Pulmonary artery endothelial cell (primary cell): ENCODE results near the gene NKAIN4. TPM values are rescaled to one million over a fixed set of nuclear protein-coding genes. Genes with fewer than 3 reads are reported as not detected.

Experiments
- DNase-seq: peaks from one replicate; pipeline ENCODE4 v3.0.0-alpha.2; 2011; ENCODE audit warnings: low read depth, low spot score
- total RNA-seq: library from RNA; depleted of rRNA; stranded (reverse); fragments of >200 nt; gene quantifications from 2 replicates; pipeline ENCODE4 v1.2.3, GENCODE V29; 2014

NKAIN4 gene
- total RNA-seq, 1 donor from 2014 or later, result not detected

DNA sequence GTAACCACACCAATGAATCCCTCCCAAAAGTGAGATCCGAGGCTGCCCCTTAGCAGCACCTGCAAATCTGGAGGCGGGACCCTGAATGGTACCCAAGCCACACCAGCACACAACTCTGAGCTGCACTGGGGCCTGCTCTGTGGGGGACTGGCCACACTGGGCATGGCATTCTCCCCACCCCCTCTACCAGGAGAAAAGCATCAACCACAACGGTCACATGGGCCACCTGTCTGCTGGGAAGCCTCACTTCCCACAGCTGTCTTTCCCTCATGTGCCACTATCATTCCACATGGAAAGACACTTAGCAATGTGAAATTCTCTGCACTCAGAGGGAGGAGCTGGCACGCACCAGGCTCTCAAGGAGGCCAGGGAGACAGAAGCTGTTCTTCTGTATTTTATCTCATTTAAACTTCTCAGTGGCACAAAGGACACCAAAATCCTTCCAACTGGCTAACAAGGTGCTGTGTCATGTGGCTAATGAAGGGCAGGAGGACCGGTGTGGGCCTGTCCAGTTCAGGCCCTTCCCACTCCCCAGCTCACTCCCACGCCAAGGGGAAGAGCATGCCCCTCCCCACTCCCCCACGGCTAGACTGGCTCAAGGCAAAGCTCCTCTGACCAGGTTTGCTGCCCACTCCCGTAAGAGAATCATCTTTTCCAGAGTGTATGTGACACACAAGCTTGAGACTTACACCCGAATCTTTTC is 57.3 kb downstream of the NKAIN4 start:
- no peak for DNase-seq

DNA sequence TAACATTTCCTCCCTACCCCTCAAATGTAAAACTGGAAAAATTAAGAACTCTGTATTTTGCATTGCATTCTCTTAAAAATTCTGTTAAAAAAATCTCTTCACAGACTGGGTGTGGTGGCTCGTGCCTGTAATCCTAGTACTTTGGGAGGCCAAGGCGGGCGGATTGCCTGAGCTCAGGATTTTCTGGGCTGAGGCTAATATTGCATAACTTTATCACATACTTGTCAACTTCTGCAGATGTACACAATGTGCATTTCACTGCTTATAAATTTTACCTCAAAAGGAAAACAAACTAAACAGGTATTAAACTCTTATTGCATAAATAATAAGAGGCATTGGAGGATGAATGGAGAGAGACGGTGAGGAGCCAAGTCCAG is 59.5 kb downstream of the NKAIN4 start:
- no peak for DNase-seq

GRCh38 chr20:63194007-63194796 is 60.1 kb downstream of the NKAIN4 start:
- DNase-seq, result no peak

- no peak for DNase-seq
Observed at GRCh38 chr20:63192721-63193120, 61.5 kb downstream of the NKAIN4 start.

DNA sequence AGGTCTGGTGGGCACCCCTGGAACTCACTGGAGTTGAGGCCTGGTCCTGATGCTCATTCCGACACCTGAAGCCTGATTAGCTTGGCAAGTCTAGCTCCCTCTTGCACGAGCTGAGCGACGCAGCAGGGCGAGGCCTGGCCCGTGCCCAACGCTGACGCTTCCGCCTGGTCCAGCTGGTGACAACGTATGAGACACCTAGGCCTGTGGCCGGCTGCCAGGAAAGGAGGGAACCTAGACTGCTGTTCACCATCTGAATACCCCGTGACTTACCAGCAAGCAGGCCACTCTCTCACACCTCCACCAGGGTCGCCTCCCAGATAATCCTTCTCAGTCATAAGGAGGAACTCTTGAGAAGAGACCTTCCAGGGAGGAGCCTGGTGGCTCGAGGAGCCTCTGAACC is 62.9 kb downstream of the NKAIN4 start:
- no peak for DNase-seq

GRCh38 chr20:63190828-63191227 is 63.4 kb downstream of the NKAIN4 start:
- no peak for DNase-seq

Other genes with a start within 250 kb of the NKAIN4 start
- not detected in 2 replicates for gene BHLHE23, start 247.5 kb downstream of the NKAIN4 start, total RNA-seq
- gene YTHDF1, start 38.3 kb downstream of the NKAIN4 start, total RNA-seq, result 25.5 and 31.8 TPM in 2 replicates
- not detected in 2 replicates for gene BIRC7, start 18.6 kb downstream of the NKAIN4 start, total RNA-seq
- gene ARFGAP1, start 18.4 kb upstream of the NKAIN4 start, total RNA-seq, result 52.6 and 54.5 TPM in 2 replicates
- not detected in 2 replicates for gene COL20A1, start 38.7 kb upstream of the NKAIN4 start, total RNA-seq
- not detected in 2 replicates for gene CHRNA4, start 106.9 kb upstream of the NKAIN4 start, total RNA-seq
- not detected in 2 replicates for gene KCNQ2, start 218.2 kb upstream of the NKAIN4 start, total RNA-seq
- 0.32 and 0.99 TPM in 2 replicates for gene EEF1A2, start 244.6 kb upstream of the NKAIN4 start, total RNA-seq